Endometrial microvascular endothelial cells (primary cell): ENCODE measurements around the gene CA11. TPM values are rescaled to one million over a fixed set of nuclear protein-coding genes. Genes with fewer than 3 reads are reported as not detected.

ENCODE experiments used
- in situ Hi-C: cut with HindIII; loops from 2 replicates; pipeline ENCODE4 v1.10.0; 2017; ENCODE audit warnings: low sequenced_read_pairs, low pct_unique_long_range_greater_than_20kb; ENCODE audit errors: inconsistent ontology term
- total RNA-seq: library from RNA; depleted of rRNA; stranded (reverse); fragments of >200 nt; gene quantifications from one replicate; pipeline ENCODE4 v1.2.3, GENCODE V29; 2015; ENCODE audit errors: inconsistent ontology term

Gene CA11
- total RNA-seq, 1 donor from 2014 or later: 0.28 TPM

- in situ Hi-C loops: loop anchor here (25.0 kb wide), 1 partner anchor 157 kb away; the partner anchor contains the start of genes CYTH2 and KCNJ14
Measured at GRCh38 chr19:48618916-48619691, 26.9 kb downstream of the CA11 start, which contains the start of the genes RPL18 and SPHK2. Gene RPL18, minus strand, starts transcription at chr19:48619178. Its CDS starts 35 bp downstream, at chr19:48619143. Gene SPHK2, plus strand, starts transcription at chr19:48619506. Its CDS starts 1,009 bp downstream, at chr19:48620515.

- in situ Hi-C loops: loop anchor here (25.0 kb wide), 1 partner anchor 156 kb away; the partner anchor contains the start of genes CYTH2 and KCNJ14
Measured at GRCh38 chr19:48618278-48618915, 27.6 kb downstream of the CA11 start.

- in situ Hi-C loops: loop anchor here (25.0 kb wide), 1 partner anchor 155 kb away; the partner anchor contains the start of genes CYTH2 and KCNJ14
Measured at GRCh38 chr19:48617146-48617937, 28.6 kb downstream of the CA11 start.

- in situ Hi-C loops: loop anchor here (25.0 kb wide), 1 partner anchor 154 kb away; the partner anchor contains the start of genes CYTH2 and KCNJ14
Measured at GRCh38 chr19:48616491-48617056, 29.4 kb downstream of the CA11 start.

- in situ Hi-C loops: loop anchor here (25.0 kb wide), 1 partner anchor 154 kb away; the partner anchor contains the start of genes CYTH2 and KCNJ14
Measured at GRCh38 chr19:48616041-48616436, 29.9 kb downstream of the CA11 start.

GRCh38 chr19:48615231-48616040, 30.6 kb downstream of the CA11 start:
- in situ Hi-C loops: loop anchor here (25.0 kb wide), 1 partner anchor 153 kb away; the partner anchor contains the start of genes CYTH2 and KCNJ14

- in situ Hi-C loops: loop anchor here (25.0 kb wide), 1 partner anchor 152 kb away; the partner anchor contains the start of genes CYTH2 and KCNJ14
Measured at GRCh38 chr19:48614436-48615230, 31.4 kb downstream of the CA11 start, which contains the start of gene FAM83E. Gene FAM83E, minus strand, starts transcription at chr19:48615076. Its CDS starts 1,704 bp downstream, at chr19:48613372.

GRCh38 chr19:48613852-48614435, 32.0 kb downstream of the CA11 start:
- in situ Hi-C loops: loop anchor here (25.0 kb wide), 1 partner anchor 152 kb away; the partner anchor contains the start of genes CYTH2 and KCNJ14

- in situ Hi-C loops: loop anchor here (25.0 kb wide), 1 partner anchor 151 kb away; the partner anchor contains the start of genes CYTH2 and KCNJ14
Measured at GRCh38 chr19:48613024-48613851, 32.7 kb downstream of the CA11 start.

GRCh38 chr19:48611872-48612271, 34.1 kb downstream of the CA11 start:
- in situ Hi-C loops: loop anchor here (25.0 kb wide), 1 partner anchor 150 kb away; the partner anchor contains the start of genes CYTH2 and KCNJ14

GRCh38 chr19:48609571-48610108, 36.3 kb downstream of the CA11 start:
- in situ Hi-C loops: loop anchor here (25.0 kb wide), 1 partner anchor 147 kb away; the partner anchor contains the start of genes CYTH2 and KCNJ14

- in situ Hi-C loops: loop anchor here (25.0 kb wide), 1 partner anchor 147 kb away; the partner anchor contains the start of genes CYTH2 and KCNJ14
Measured at GRCh38 chr19:48608798-48609263, 37.2 kb downstream of the CA11 start.

GRCh38 chr19:48607359-48607755, 38.6 kb downstream of the CA11 start:
- in situ Hi-C loops: loop anchor here (25.0 kb wide), 1 partner anchor 145 kb away; the partner anchor contains the start of genes CYTH2 and KCNJ14

- in situ Hi-C loops: loop anchor here (25.0 kb wide), 1 partner anchor 144 kb away; the partner anchor contains the start of genes CYTH2 and KCNJ14
Measured at GRCh38 chr19:48606463-48607358, 39.3 kb downstream of the CA11 start, which contains the start of gene SPACA4. Gene SPACA4, plus strand, starts transcription at chr19:48606742. Its CDS starts 237 bp downstream, at chr19:48606979.
